Measurements from ENCODE around the gene ST3GAL3.

Gene ST3GAL3

DNA sequence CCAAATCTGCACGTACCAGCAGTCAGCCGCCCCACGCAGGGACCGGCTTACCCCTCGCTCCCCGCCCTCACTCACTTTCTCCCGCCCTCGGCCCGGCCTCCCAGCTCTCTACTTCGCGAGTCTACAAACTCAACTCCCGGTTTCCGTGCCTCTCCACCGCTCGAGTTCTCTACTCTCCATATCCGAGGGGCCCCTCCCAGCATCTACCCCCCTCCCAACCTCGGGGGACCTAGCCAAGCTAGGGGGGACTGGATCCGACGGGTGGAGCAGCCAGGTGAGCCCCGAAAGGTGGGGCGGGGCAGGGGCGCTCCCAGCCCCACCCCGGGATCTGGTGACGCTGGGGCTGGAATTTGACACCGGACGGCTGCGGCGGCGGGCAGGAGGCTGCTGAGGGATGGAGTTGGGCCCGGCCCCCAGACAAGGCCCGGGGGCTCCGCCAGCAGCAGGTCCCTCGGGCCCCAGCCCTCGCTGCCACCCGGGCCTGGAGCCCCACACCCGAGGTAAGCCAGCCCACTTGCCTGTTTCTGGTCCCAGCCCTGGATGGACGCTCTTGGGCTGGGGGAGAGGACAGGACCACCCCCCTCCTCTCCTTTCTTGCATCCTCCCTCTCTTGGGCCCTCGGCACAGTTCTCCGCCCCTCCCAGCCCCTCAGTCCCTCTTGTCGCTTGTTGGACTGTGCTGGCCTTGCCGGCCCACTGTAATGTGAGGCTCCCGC is 226.2 kb downstream of the ST3GAL3 start, which contains the start of gene ARTN:
Gene ARTN, plus strand, starts transcription at position 416 of the 715 bp plus-strand sequence. CDS start 1,856 bp downstream, outside the sequence.
- Histone ChIP-seq H3K27ac (ENCODE audit: low read depth, low read length) (no peak within 1 kb of the TSS), H3K36me3 (ENCODE audit: control insufficient read depth in 1 of 2, insufficient read depth in 2 of 2, low read length in 2 of 2) (no peaks in the 10 kb centered on the region), H3K9ac (ENCODE audit: low read depth in 1 of 2, low read length in 2 of 2) (peak within 1 kb of the TSS; percentile 7 to 20), H3K27me3 (ENCODE audit: control insufficient read depth in 1 of 2, insufficient read depth in 2 of 2, low read length in 2 of 2) (peaks cover 0 to 6% of the 10 kb centered on the region in 2 donors), H3K4me1 (ENCODE audit: control insufficient read depth in 1 of 2, insufficient read depth in 2 of 2, low read length in 2 of 2) (peaks cover 15 to 21% of the 10 kb centered on the region in 2 donors), H3K4me3 (ENCODE audit: low read depth in 1 of 2, low read length in 2 of 2) (peak within 1 kb of the TSS; percentile 53), H3K9me3 (ENCODE audit: control insufficient read depth in 1 of 2, low read length in 2 of 2) (no peaks in the 10 kb centered on the region)

DNA sequence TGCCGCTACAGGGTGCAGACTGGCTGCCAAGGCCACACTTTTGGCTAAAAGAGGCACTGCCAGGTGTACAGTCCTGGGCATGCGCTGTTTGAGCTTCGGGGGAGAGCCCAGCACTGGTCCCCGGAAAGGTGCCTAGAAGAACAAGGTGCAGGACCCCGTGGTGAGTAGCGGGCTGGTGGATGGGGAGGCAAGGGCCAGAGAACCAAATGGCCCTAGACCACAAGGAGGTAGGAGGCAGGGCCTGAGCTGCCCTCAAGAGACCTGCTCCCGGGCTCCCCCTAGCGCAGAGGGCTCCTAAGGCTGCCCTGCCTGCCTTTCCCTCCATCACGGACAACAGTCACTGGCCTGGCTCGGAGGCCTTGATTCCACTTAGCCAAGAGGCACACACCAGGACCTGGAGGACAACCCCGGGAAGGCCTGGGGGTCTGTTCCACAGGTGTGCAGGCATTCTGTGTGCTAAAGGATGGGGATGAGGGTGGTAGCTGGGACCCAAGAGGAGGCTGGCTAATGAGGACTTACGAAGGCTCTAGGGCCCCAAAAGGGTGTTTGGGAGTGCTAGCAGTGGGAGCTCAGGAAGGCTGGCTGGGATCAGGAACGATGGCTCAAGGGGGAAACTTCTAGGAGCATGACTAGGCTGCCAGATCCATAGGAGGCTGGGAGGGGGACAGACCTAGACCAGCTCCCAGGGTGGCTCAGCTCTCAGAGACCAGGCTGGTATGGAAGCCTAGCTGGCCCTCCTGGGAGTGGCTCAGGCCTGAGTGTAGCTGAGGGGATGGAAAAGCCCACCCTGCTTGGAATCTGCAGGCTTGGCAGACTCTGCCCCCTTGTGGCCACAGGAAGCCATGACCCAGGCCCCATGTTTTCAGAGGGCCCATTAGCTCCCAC is 227.0 kb downstream of the ST3GAL3 start:
- peak overlapping the region; percentile 53 for H3K4me3 ChIP-seq (ENCODE audit: low read depth in 1 of 2, low read length in 2 of 2)
- no peak overlapping the region for H3K27ac ChIP-seq (ENCODE audit: low read depth, low read length)
- H3K9ac ChIP-seq (ENCODE audit: low read depth in 1 of 2, low read length in 2 of 2): peak overlapping the region; percentile 7 to 20
- no peaks in the 10 kb centered on the region for H3K36me3 ChIP-seq (ENCODE audit: control insufficient read depth in 1 of 2, insufficient read depth in 2 of 2, low read length in 2 of 2)
- no peaks in the 10 kb centered on the region for H3K9me3 ChIP-seq (ENCODE audit: control insufficient read depth in 1 of 2, low read length in 2 of 2)
- peaks cover 0 to 6% of the 10 kb centered on the region in 2 donors for H3K27me3 ChIP-seq (ENCODE audit: control insufficient read depth in 1 of 2, insufficient read depth in 2 of 2, low read length in 2 of 2)
- peaks cover 15 to 21% of the 10 kb centered on the region in 2 donors for H3K4me1 ChIP-seq (ENCODE audit: control insufficient read depth in 1 of 2, insufficient read depth in 2 of 2, low read length in 2 of 2)

DNA sequence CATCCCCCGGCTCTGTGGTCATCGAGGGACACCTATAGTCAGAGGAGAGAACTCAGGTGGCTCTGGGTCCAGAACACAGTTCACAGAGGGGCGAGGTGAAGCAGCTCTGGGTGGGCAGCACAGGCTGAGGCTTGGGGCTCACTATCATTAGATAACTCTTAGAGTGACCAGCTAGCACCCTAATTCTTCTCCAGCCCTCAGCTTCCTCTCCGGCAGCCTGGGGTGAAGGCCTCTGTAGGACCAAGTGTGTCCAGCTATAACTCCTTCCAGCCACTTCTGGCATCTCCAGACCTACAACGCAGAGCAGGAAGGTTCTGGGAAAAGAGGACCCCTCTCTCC is 227.6 kb downstream of the ST3GAL3 start:
- Histone ChIP-seq H3K9ac (ENCODE audit: low read depth in 1 of 2, low read length in 2 of 2) (peak overlapping the region in 1 of 2 donors; percentile 7), H3K9me3 (ENCODE audit: control insufficient read depth in 1 of 2, low read length in 2 of 2) (no peaks in the 10 kb centered on the region), H3K4me1 (ENCODE audit: control insufficient read depth in 1 of 2, insufficient read depth in 2 of 2, low read length in 2 of 2) (peaks cover 15 to 21% of the 10 kb centered on the region in 2 donors), H3K36me3 (ENCODE audit: control insufficient read depth in 1 of 2, insufficient read depth in 2 of 2, low read length in 2 of 2) (no peaks in the 10 kb centered on the region), H3K27ac (ENCODE audit: low read depth, low read length) (no peak overlapping the region), H3K4me3 (ENCODE audit: low read depth in 1 of 2, low read length in 2 of 2) (no peak overlapping the region), H3K27me3 (ENCODE audit: control insufficient read depth in 1 of 2, insufficient read depth in 2 of 2, low read length in 2 of 2) (peaks cover 0 to 6% of the 10 kb centered on the region in 2 donors)

DNA sequence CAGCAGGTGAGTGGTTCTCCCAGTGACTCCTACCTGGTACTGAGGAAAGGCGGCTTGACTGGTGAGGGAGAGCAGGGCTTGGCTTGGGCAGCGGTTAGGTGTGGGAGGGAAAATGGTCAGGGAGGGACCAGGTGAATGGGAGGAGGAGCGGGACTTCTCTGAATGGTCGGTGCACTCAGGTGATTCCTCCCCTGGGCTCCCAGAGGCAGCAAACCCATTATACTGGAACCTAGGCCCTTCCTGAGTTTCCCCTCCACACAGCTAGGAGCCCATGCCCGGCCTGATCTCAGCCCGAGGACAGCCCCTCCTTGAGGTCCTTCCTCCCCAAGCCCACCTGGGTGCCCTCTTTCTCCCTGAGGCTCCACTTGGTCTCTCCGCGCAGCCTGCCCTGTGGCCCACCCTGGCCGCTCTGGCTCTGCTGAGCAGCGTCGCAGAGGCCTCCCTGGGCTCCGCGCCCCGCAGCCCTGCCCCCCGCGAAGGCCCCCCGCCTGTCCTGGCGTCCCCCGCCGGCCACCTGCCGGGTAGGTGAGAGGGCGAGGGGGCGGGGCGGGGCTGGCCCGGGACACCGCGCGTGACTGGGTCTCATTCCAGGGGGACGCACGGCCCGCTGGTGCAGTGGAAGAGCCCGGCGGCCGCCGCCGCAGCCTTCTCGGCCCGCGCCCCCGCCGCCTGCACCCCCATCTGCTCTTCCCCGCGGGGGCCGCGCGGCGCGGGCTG is 228.5 kb downstream of the ST3GAL3 start:
- no peaks in the 10 kb centered on the region for H3K9me3 ChIP-seq (ENCODE audit: control insufficient read depth in 1 of 2, low read length in 2 of 2)
- no peak overlapping the region for H3K9ac ChIP-seq (ENCODE audit: low read depth in 1 of 2, low read length in 2 of 2)
- no peak overlapping the region for H3K27ac ChIP-seq (ENCODE audit: low read depth, low read length)
- H3K4me1 ChIP-seq (ENCODE audit: control insufficient read depth in 1 of 2, insufficient read depth in 2 of 2, low read length in 2 of 2): peaks cover 15 to 21% of the 10 kb centered on the region in 2 donors
- peak overlapping the region in 1 of 2 donors; percentile 26 for H3K4me3 ChIP-seq (ENCODE audit: low read depth in 1 of 2, low read length in 2 of 2)
- no peaks in the 10 kb centered on the region for H3K36me3 ChIP-seq (ENCODE audit: control insufficient read depth in 1 of 2, insufficient read depth in 2 of 2, low read length in 2 of 2)
- H3K27me3 ChIP-seq (ENCODE audit: control insufficient read depth in 1 of 2, insufficient read depth in 2 of 2, low read length in 2 of 2): peaks cover 0 to 6% of the 10 kb centered on the region in 2 donors

- H3K4me1 ChIP-seq (ENCODE audit: control insufficient read depth in 1 of 2, insufficient read depth in 2 of 2, low read length in 2 of 2): peaks cover 15 to 21% of the 10 kb centered on the region in 2 donors
- peak overlapping the region; percentile 54 to 55 for H3K4me3 ChIP-seq (ENCODE audit: low read depth in 1 of 2, low read length in 2 of 2)
- peaks cover 0 to 6% of the 10 kb centered on the region in 2 donors for H3K27me3 ChIP-seq (ENCODE audit: control insufficient read depth in 1 of 2, insufficient read depth in 2 of 2, low read length in 2 of 2)
- no peak overlapping the region for H3K27ac ChIP-seq (ENCODE audit: low read depth, low read length)
- no peaks in the 10 kb centered on the region for H3K36me3 ChIP-seq (ENCODE audit: control insufficient read depth in 1 of 2, insufficient read depth in 2 of 2, low read length in 2 of 2)
- no peaks in the 10 kb centered on the region for H3K9me3 ChIP-seq (ENCODE audit: control insufficient read depth in 1 of 2, low read length in 2 of 2)
- no peak overlapping the region for H3K9ac ChIP-seq (ENCODE audit: low read depth in 1 of 2, low read length in 2 of 2)
Measured at GRCh38 chr1:43936431-43937151, 229.3 kb downstream of the ST3GAL3 start.

DNA sequence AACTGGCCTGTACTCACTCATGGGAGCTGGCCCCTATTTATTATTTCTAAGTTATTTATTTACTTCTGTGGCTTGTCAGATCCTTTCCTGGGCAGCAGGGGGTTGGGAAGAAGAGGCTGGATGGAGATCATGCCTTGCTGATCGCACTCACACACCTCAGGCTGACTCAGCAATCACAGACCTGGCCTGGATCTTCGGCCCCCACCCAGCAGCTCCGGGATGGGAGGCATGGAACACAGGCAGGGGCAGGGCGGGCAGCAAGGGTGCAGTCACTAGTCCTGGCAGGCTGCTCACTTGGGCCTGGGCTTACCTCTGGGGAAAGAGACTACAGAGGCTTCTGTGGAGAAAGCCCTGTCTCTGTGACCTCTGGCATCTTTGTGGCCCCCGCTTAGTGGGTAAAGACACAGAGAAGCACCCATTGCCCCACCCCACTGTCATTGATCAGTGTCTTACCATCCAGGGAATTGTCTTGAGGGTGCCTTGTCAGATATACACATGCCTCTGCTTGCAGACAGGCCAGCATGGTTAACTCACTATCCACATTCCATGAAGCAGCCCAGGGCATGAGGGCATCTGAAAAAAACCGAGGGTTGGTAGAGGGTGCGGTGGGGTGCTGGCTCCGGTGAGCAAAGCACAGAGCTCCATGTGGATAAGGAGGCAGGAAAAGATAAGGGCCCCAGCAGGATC is 230.0 kb downstream of the ST3GAL3 start:
- no peak overlapping the region for H3K27ac ChIP-seq (ENCODE audit: low read depth, low read length)
- peaks cover 15 to 21% of the 10 kb centered on the region in 2 donors for H3K4me1 ChIP-seq (ENCODE audit: control insufficient read depth in 1 of 2, insufficient read depth in 2 of 2, low read length in 2 of 2)
- H3K9ac ChIP-seq (ENCODE audit: low read depth in 1 of 2, low read length in 2 of 2): no peak overlapping the region
- peaks cover 0 to 6% of the 10 kb centered on the region in 2 donors for H3K27me3 ChIP-seq (ENCODE audit: control insufficient read depth in 1 of 2, insufficient read depth in 2 of 2, low read length in 2 of 2)
- no peaks in the 10 kb centered on the region for H3K9me3 ChIP-seq (ENCODE audit: control insufficient read depth in 1 of 2, low read length in 2 of 2)
- H3K36me3 ChIP-seq (ENCODE audit: control insufficient read depth in 1 of 2, insufficient read depth in 2 of 2, low read length in 2 of 2): no peaks in the 10 kb centered on the region
- H3K4me3 ChIP-seq (ENCODE audit: low read depth in 1 of 2, low read length in 2 of 2): no peak overlapping the region

DNA sequence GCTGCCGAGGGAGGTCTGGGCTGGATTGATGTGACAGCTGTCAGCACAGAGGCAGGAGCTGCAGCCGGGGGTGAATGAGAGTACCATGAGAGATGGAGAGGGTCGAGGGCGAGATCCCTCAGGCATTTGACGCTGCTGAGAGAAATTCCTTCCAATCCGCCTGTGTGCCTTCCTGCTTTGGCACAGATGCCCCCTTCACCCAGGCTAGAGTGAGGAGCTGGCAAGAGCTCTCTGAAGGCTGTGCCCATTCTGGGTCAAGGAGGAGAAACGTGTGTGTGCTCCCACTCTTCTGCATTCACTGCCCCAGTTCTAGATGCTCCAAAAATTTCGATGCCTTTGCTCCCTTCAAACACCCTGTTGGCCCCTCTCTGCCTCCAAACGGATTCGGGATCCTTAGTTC is 231.0 kb downstream of the ST3GAL3 start:
- no peaks in the 10 kb centered on the region for H3K36me3 ChIP-seq (ENCODE audit: control insufficient read depth in 1 of 2, insufficient read depth in 2 of 2, low read length in 2 of 2)
- H3K9ac ChIP-seq (ENCODE audit: low read depth in 1 of 2, low read length in 2 of 2): no peak overlapping the region
- H3K4me1 ChIP-seq (ENCODE audit: control insufficient read depth in 1 of 2, insufficient read depth in 2 of 2, low read length in 2 of 2): peaks cover 9 to 17% of the 10 kb centered on the region in 2 donors
- no peak overlapping the region for H3K27ac ChIP-seq (ENCODE audit: low read depth, low read length)
- no peaks in the 10 kb centered on the region for H3K27me3 ChIP-seq (ENCODE audit: control insufficient read depth in 1 of 2, insufficient read depth in 2 of 2, low read length in 2 of 2)
- no peak overlapping the region for H3K4me3 ChIP-seq (ENCODE audit: low read depth in 1 of 2, low read length in 2 of 2)
- no peaks in the 10 kb centered on the region for H3K9me3 ChIP-seq (ENCODE audit: control insufficient read depth in 1 of 2, low read length in 2 of 2)

- no peaks in the 10 kb centered on the region for H3K9me3 ChIP-seq (ENCODE audit: control insufficient read depth in 1 of 2, low read length in 2 of 2)
- H3K4me3 ChIP-seq (ENCODE audit: low read depth in 1 of 2, low read length in 2 of 2): no peak overlapping the region
- no peaks in the 10 kb centered on the region for H3K36me3 ChIP-seq (ENCODE audit: control insufficient read depth in 1 of 2, insufficient read depth in 2 of 2, low read length in 2 of 2)
- no peak overlapping the region for H3K27ac ChIP-seq (ENCODE audit: low read depth, low read length)
- no peaks in the 10 kb centered on the region for H3K27me3 ChIP-seq (ENCODE audit: control insufficient read depth in 1 of 2, insufficient read depth in 2 of 2, low read length in 2 of 2)
- peaks cover 5 to 12% of the 10 kb centered on the region in 2 donors for H3K4me1 ChIP-seq (ENCODE audit: control insufficient read depth in 1 of 2, insufficient read depth in 2 of 2, low read length in 2 of 2)
- H3K9ac ChIP-seq (ENCODE audit: low read depth in 1 of 2, low read length in 2 of 2): no peak overlapping the region
Measured at GRCh38 chr1:43938892-43939587, 231.7 kb downstream of the ST3GAL3 start.

DNA sequence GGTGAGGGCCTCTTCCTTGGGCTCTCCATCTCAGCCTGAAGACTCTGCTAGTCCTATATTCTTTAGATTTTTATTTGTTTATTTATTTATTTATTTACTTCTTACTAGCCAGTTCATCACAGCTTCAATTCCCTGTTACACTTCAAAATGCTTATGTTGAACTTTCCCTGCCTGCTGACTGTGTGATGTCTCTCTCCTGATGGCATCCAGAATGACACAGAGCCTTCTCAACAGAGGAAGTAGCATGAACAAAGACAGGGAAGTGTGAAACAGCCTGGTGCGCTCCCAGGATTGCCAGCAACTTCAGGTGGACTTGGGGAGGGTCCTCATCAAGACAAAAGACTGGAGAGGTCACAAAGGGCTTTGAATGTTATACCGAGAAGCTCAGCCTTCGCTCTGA is 235.1 kb downstream of the ST3GAL3 start:
- no peak overlapping the region for H3K27ac ChIP-seq (ENCODE audit: low read depth, low read length)

More for the DNA sequence above, 235.1 kb downstream of the ST3GAL3 start:
- H3K4me3 ChIP-seq (ENCODE audit: low read depth in 1 of 2, low read length in 2 of 2): no peak overlapping the region
- peaks cover 9 to 11% of the 10 kb centered on the region in 2 donors for H3K4me1 ChIP-seq (ENCODE audit: control insufficient read depth in 1 of 2, insufficient read depth in 2 of 2, low read length in 2 of 2)
- H3K9me3 ChIP-seq (ENCODE audit: control insufficient read depth in 1 of 2, low read length in 2 of 2): no peaks in the 10 kb centered on the region
- no peaks in the 10 kb centered on the region for H3K36me3 ChIP-seq (ENCODE audit: control insufficient read depth in 1 of 2, insufficient read depth in 2 of 2, low read length in 2 of 2)
- H3K9ac ChIP-seq (ENCODE audit: low read depth in 1 of 2, low read length in 2 of 2): no peak overlapping the region
- no peaks in the 10 kb centered on the region for H3K27me3 ChIP-seq (ENCODE audit: control insufficient read depth in 1 of 2, insufficient read depth in 2 of 2, low read length in 2 of 2)
